Loucy (cell line): ENCODE data around the gene OR5K3.

Experiments
- H2AFZ ChIP-seq: fragments of 200-600 bp; sonication (generic); 2 replicates; pipeline ENCODE4 v1.6.0; 2016; ENCODE audit warnings: antibody characterized with exemption, mild to moderate bottlenecking, low read length, moderate library complexity
- H3F3A ChIP-seq: fragments of 200-600 bp; 2 replicates; pipeline ENCODE4 v1.6.0; 2016; ENCODE audit warnings: antibody characterized with exemption, low read depth, mild to moderate bottlenecking
- H3K27me3 ChIP-seq: fragments of 200-600 bp; sonication (generic); 2 replicates; pipeline ENCODE4 v1.6.1; 2014; ENCODE audit warnings: low read length, mild to moderate bottlenecking; ENCODE audit not compliant: insufficient read depth, poor library complexity, severe bottlenecking
- H3K36me3 ChIP-seq: fragments of 200-600 bp; sonication (generic); 2 replicates; pipeline ENCODE4 v1.6.1; 2016; ENCODE audit warnings: low read length; ENCODE audit not compliant: insufficient read depth
- H3K4me1 ChIP-seq: fragments of 200-600 bp; sonication (generic); 2 replicates; pipeline ENCODE4 v1.5.1; 2014; ENCODE audit warnings: low read length, mild to moderate bottlenecking; ENCODE audit not compliant: insufficient read depth, poor library complexity, severe bottlenecking
- H3K4me2 ChIP-seq: fragments of 200-600 bp; sonication (generic); 2 replicates; pipeline ENCODE4 v1.6.0; 2014; ENCODE audit warnings: antibody characterized with exemption, low read length, low read depth, mild to moderate bottlenecking; ENCODE audit not compliant: poor library complexity, severe bottlenecking
- H3K4me3 ChIP-seq: fragments of 200-600 bp; sonication (generic); 2 replicates; pipeline ENCODE4 v1.5.1; 2014; ENCODE audit warnings: low read length, mild to moderate bottlenecking, mixed read lengths; ENCODE audit not compliant: poor library complexity, severe bottlenecking
- H3K79me2 ChIP-seq: fragments of 200-600 bp; sonication (generic); 2 replicates; pipeline ENCODE4 v1.6.1; 2014; ENCODE audit warnings: low read length; ENCODE audit not compliant: insufficient read depth
- H3K9ac ChIP-seq: fragments of 200-600 bp; sonication (generic); 2 replicates; pipeline ENCODE4 v1.6.0; 2014; ENCODE audit warnings: mild to moderate bottlenecking, low read depth, low read length, moderate library complexity; ENCODE audit not compliant: poor library complexity, severe bottlenecking
- H3K9me2 ChIP-seq: fragments of 200-600 bp; sonication (generic); replicated peaks from 2 replicates; pipeline ENCODE4 v1.6.1; 2016; ENCODE audit warnings: low read depth, low read length, mixed read lengths
- H3K9me3 ChIP-seq: fragments of 200-600 bp; sonication (generic); 2 replicates; pipeline ENCODE4 v1.6.1; 2014; ENCODE audit warnings: mild to moderate bottlenecking, antibody characterized with exemption, low read length, low read depth; ENCODE audit not compliant: insufficient read depth
- H4K20me1 ChIP-seq: fragments of 200-600 bp; sonication (generic); 2 replicates; pipeline ENCODE4 v1.6.0; 2014; ENCODE audit warnings: antibody characterized with exemption, low read length, mild to moderate bottlenecking; ENCODE audit not compliant: insufficient read depth, poor library complexity, severe bottlenecking
- EZH2phosphoT487 ChIP-seq: fragments of 200-600 bp; IDR thresholded peaks from 2 replicates; pipeline ENCODE4 v1.6.1; 2018; ENCODE audit warnings: antibody characterized with exemption, mild to moderate bottlenecking, moderate library complexity, borderline replicate concordance
- TF ChIP-seq, protein P1 (sequence below): fragments of 200-600 bp; sonication (generic); conservative IDR thresholded peaks from 2 replicates; pipeline ENCODE4 v1.5.1; 2014; ENCODE audit warnings: mild to moderate bottlenecking, antibody characterized with exemption, low read length

The OR5K3 gene

DNA sequence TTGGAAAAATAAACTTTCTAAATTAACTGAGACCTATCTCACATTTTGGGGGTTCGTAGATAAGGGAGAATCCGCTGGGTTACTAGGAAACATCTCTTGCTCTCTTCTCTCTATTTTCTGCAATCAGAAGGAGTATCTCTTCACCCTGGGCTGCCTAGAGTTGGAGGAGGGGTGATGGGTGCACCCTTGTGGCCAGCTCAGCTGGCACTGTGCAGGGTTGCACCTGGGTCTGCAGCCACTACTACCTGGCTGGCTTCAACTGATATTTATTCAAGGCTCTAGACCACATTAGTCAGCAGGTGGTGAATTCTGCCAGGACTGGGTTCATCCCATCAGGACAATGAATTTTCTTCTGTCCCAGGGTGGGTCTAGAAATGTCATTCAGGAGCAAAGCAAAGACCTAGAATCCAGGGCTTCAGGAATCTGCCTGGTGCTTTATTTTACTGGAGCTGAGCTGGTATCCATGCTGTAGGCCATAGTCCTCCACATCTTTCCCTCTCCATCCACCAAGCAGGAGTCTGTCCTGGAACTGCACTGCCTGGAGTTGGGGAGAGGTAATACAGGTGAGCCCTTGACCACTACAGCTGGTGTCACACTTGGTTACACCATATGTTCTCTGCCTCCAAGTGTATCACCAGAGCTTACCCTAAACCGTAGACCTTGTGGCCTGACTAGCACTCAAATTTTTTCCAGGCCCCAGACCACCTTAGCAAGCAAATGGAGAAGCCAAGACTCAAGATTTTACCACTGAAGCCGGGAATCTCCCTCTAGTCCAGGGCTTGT lies 22.8 kb upstream of the OR5K3 start:
- Histone ChIP-seq H4K20me1 (no peaks in the 10 kb centered on the region), H3F3A (no peaks in the 10 kb centered on the region), H2AFZ (no peak overlapping the region)

DNA sequence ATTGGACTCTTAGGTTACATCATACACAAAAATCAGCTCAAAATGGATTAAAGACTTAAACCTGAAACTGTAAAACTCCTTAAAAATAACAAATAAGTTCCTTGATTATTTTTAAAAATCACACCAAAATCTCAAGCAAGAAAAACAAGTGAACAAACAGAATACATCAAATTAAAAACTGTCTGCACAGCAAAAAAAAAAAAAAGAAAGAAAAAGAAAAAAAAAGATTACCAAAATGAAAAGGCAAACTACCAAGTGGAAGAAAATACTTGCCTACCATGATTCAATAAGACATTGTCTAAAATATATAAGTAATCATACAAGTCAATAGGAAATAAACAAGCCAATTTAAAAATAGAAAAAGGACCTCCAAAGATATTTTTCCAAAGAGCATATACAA lies 19.3 kb upstream of the OR5K3 start:
- Histone ChIP-seq H3K9ac (no peak overlapping the region), H4K20me1 (no peaks in the 10 kb centered on the region), H3K4me3 (no peak overlapping the region), H2AFZ (no peak overlapping the region), H3K9me2 (no peaks in the 10 kb centered on the region), H3K36me3 (no peaks in the 10 kb centered on the region), H3K4me1 (no peaks in the 10 kb centered on the region), H3K4me2 (no peak overlapping the region), H3K27me3 (no peaks in the 10 kb centered on the region), H3F3A (no peaks in the 10 kb centered on the region), H3K9me3 (no peaks in the 10 kb centered on the region), H3K79me2 (no peaks in the 10 kb centered on the region)
- TF ChIP-seq, protein P1, sequence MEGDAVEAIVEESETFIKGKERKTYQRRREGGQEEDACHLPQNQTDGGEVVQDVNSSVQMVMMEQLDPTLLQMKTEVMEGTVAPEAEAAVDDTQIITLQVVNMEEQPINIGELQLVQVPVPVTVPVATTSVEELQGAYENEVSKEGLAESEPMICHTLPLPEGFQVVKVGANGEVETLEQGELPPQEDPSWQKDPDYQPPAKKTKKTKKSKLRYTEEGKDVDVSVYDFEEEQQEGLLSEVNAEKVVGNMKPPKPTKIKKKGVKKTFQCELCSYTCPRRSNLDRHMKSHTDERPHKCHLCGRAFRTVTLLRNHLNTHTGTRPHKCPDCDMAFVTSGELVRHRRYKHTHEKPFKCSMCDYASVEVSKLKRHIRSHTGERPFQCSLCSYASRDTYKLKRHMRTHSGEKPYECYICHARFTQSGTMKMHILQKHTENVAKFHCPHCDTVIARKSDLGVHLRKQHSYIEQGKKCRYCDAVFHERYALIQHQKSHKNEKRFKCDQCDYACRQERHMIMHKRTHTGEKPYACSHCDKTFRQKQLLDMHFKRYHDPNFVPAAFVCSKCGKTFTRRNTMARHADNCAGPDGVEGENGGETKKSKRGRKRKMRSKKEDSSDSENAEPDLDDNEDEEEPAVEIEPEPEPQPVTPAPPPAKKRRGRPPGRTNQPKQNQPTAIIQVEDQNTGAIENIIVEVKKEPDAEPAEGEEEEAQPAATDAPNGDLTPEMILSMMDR = no peak
- no peak for TF ChIP-seq EZH2phosphoT487

More for the DNA sequence above, 22.8 kb upstream of the OR5K3 start:
- H3K9me2 ChIP-seq = no peaks in the 10 kb centered on the region
- no peaks in the 10 kb centered on the region for H3K4me1 ChIP-seq
- no peak overlapping the region for H3K4me3 ChIP-seq
- no peak overlapping the region for H3K4me2 ChIP-seq
- H3K79me2 ChIP-seq = no peaks in the 10 kb centered on the region
- no peaks in the 10 kb centered on the region for H3K27me3 ChIP-seq
- H3K9me3 ChIP-seq = no peaks in the 10 kb centered on the region
- no peak overlapping the region for H3K9ac ChIP-seq
- no peaks in the 10 kb centered on the region for H3K36me3 ChIP-seq
- TF ChIP-seq, protein P1 = no peak
- TF ChIP-seq EZH2phosphoT487 = no peak

DNA sequence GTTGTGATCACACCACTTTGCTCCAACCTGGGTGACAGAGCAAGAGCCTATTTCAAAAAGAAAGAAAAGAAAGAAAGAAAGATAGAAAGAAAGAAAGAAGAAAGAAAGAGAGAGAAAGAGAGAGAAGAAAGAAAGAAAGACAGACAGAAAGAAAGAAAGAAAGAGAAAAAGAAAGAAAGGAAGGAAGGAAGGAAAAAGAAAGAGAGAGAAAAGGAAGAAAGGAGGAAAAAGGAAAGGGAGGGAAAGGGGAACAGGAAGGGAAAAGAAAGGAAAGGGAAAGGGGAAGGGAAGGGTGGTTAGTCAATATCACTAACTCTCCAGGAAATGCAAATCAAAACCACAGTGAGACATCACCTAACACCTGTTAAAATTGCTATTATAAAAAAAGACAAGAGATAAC lies 18.6 kb upstream of the OR5K3 start:
- no peaks in the 10 kb centered on the region for H3K36me3 ChIP-seq
- H3K27me3 ChIP-seq = no peaks in the 10 kb centered on the region
- H4K20me1 ChIP-seq = no peaks in the 10 kb centered on the region
- H3F3A ChIP-seq = no peaks in the 10 kb centered on the region
- H3K9ac ChIP-seq = no peak overlapping the region
- no peaks in the 10 kb centered on the region for H3K4me1 ChIP-seq
- no peak overlapping the region for H3K4me2 ChIP-seq
- no peak overlapping the region for H3K4me3 ChIP-seq
- H3K79me2 ChIP-seq = no peaks in the 10 kb centered on the region
- H3K9me2 ChIP-seq = no peaks in the 10 kb centered on the region
- TF ChIP-seq EZH2phosphoT487 = no peak
- TF ChIP-seq, protein P1 = no peak
- no peaks in the 10 kb centered on the region for H3K9me3 ChIP-seq
- no peak overlapping the region for H2AFZ ChIP-seq
